Measurements from ENCODE around the gene CPPED1. TPM values are rescaled to one million over a fixed set of nuclear protein-coding genes. Genes with fewer than 3 reads are reported as not detected.

Gene CPPED1
- total and polyA plus RNA-seq, 2 of the 4 experiments (the other 2 are of a cell fraction) = 5.1 to 6.5 TPM

GRCh38 chr16:12798846-12799245 lies 4.8 kb downstream of the CPPED1 start:
- intact Hi-C loops (cut with micrococcal nuclease) (no loop called here), dilution Hi-C loops (cut with HindIII; ENCODE audit: low sequenced_read_pairs, unreplicated experiment) (no loop called here), in situ Hi-C loops (cut with MboI; ENCODE audit: low sequenced_read_pairs) (no loop called here)
- H2BK5ac ChIP-seq (ENCODE audit: low read depth, low read length, poor library complexity, severe bottlenecking) = no peak overlapping the region
- BruUV-seq (replicated peaks) = no TSS peak
- H4K5ac ChIP-seq (ENCODE audit: low read depth, low read length) = no peak overlapping the region
- no peak overlapping the region for H2AFZ ChIP-seq (replicated peaks; ENCODE audit: low read length, poor library complexity)
- DNase-seq (no peak), ATAC-seq (ENCODE audit: low read depth) (no peak)
- H4K8ac ChIP-seq (ENCODE audit: low read depth in 2 of 2, low read length in 2 of 2) = no peak overlapping the region
- no peak overlapping the region for H3K56ac ChIP-seq (ENCODE audit: extremely low read depth, insufficient read depth, low read length)
- H2AK9ac ChIP-seq (replicated peaks; ENCODE audit: low read depth, low read length, poor library complexity) = no peak overlapping the region
- H3K79me1 ChIP-seq (ENCODE audit: low read depth in 1 of 2, low read length in 2 of 2) = peaks cover 7 to 16% of the 10 kb centered on the region in 2 experiments; a peak in 3 of 4 replicates
- peaks cover 4% of the 10 kb centered on the region for H3K4me1 ChIP-seq (ENCODE audit: control insufficient read depth, insufficient read depth, low read length)
- CTCF ChIA-PET = no interaction called here
- WGBS, 2 experiments (ENCODE audit: extremely low coverage in 2 of 2, insufficient read length in 1 of 2) = 86% methylated on average over 1 of the region's 5 CpGs; no CpG with 5 or more reads in 1 of the 2 experiments
- no peak overlapping the region for H3K23ac ChIP-seq (ENCODE audit: low read depth, low read length)
- H2AK5ac ChIP-seq (ENCODE audit: low read depth, low read length) = no peak overlapping the region
- H3K9ac ChIP-seq (ENCODE audit: low read depth, low read length) = no peak overlapping the region
- no peaks in the 10 kb centered on the region for H4K20me1 ChIP-seq (ENCODE audit: insufficient read depth, low read length)
- H3K27ac ChIP-seq (ENCODE audit: insufficient read depth, low read length) = no peak overlapping the region
- POLR2A ChIA-PET (ENCODE audit: unreplicated experiment) = no interaction called here
- no peak overlapping the region for H2BK20ac ChIP-seq (ENCODE audit: low read depth, low read length)
- no peaks in the 10 kb centered on the region for H3K36me3 ChIP-seq (ENCODE audit: control insufficient read depth, insufficient read depth, low read length)
- no peak overlapping the region for H3K14ac ChIP-seq (replicated peaks; ENCODE audit: low read depth, low read length)
- TF ChIP-seq ELK1 (IDR thresholded peaks at IDR 0.05; ENCODE audit: borderline replicate concordance, low read depth, low read length) (no peak), MAZ (IDR thresholded peaks at IDR 0.05; ENCODE audit: borderline replicate concordance, low read depth, low read length) (no peak), MXI1 (IDR thresholded peaks at IDR 0.05; ENCODE audit: borderline replicate concordance, low read depth, low read length) (no peak), RAD21 (IDR thresholded peaks at IDR 0.05; ENCODE audit: low read length) (no peak), CHD1 (IDR thresholded peaks at IDR 0.05; ENCODE audit: low read depth, low read length) (no peak), POLR2A (IDR thresholded peaks at IDR 0.05; ENCODE audit: low read depth, low read length) (no peak), MAFK (IDR thresholded peaks at IDR 0.05; ENCODE audit: low read depth, low read length) (no peak), CEBPB (IDR thresholded peaks at IDR 0.05; ENCODE audit: low read depth, low read length) (no peak), RCOR1 (IDR thresholded peaks at IDR 0.05; ENCODE audit: insufficient replicate concordance, low read length) (no peak), USF2 (IDR thresholded peaks at IDR 0.05; ENCODE audit: low read depth, low read length) (no peak)
- no peak overlapping the region for H3K4me2 ChIP-seq (ENCODE audit: low read depth, low read length)
- no peak overlapping the region for H2BK15ac ChIP-seq (ENCODE audit: low read depth, low read length)
- H2BK120ac ChIP-seq (ENCODE audit: low read depth, low read length) = no peak overlapping the region
- no peak overlapping the region for H3K18ac ChIP-seq (ENCODE audit: low read depth, low read length)
- H4K91ac ChIP-seq (ENCODE audit: insufficient read depth, low read depth, low read length) = no peak overlapping the region
- H3K4me3 ChIP-seq (ENCODE audit: insufficient read depth, low read depth, low read length) = no peak overlapping the region
- H3K9me3 ChIP-seq (ENCODE audit: control insufficient read depth, insufficient read depth, low read length) = no peaks in the 10 kb centered on the region
- H3K9me1 ChIP-seq (ENCODE audit: insufficient read depth, low read length) = no peaks in the 10 kb centered on the region
- H3K4ac ChIP-seq (ENCODE audit: low read depth, low read length) = no peak overlapping the region
- no peaks in the 10 kb centered on the region for H3K27me3 ChIP-seq (ENCODE audit: control insufficient read depth, insufficient read depth, low read length)

All from IMR-90 (cell line).